GM12875 (cell line): ENCODE data around the gene TMEM221.

Source experiments
- H3K4me3 ChIP-seq: one replicate; pipeline ENCODE4 v1.5.1; 2011; ENCODE audit warnings: low read depth, low read length, control low read depth
- CTCF ChIP-seq: IDR thresholded peaks from 2 replicates; pipeline ENCODE4 v1.5.1; 2011; ENCODE audit warnings: low read depth, mild to moderate bottlenecking, control low read depth, inconsistent platforms, low read length, moderate library complexity, borderline replicate concordance; ENCODE audit not compliant: insufficient read depth

TMEM221 gene

GRCh38 chr19:17466487-17466850 is 18.0 kb upstream of the TMEM221 start:
- TF ChIP-seq CTCF = no peak
- H3K4me3 ChIP-seq = no peak overlapping the region

GRCh38 chr19:17460372-17461230 is 12.1 kb upstream of the TMEM221 start, which contains the start of gene NXNL1:
NXNL1 (minus strand) TSS chr19:17460926; CDS start chr19:17460869, 57 bp downstream.
- no peak within 1 kb of the TSS for H3K4me3 ChIP-seq
- TF ChIP-seq CTCF = no peak

GRCh38 chr19:17458970-17459369 is 10.5 kb upstream of the TMEM221 start:
- no peak for TF ChIP-seq CTCF
- H3K4me3 ChIP-seq = no peak overlapping the region

GRCh38 chr19:17457616-17458015 is 9.1 kb upstream of the TMEM221 start:
- no peak for TF ChIP-seq CTCF

GRCh38 chr19:17456127-17456526 is 7.7 kb upstream of the TMEM221 start:
- no peak overlapping the region for H3K4me3 ChIP-seq
- TF ChIP-seq CTCF = no peak

More at GRCh38 chr19:17457616-17458015, 9.1 kb upstream of the TMEM221 start:
- no peak overlapping the region for H3K4me3 ChIP-seq

GRCh38 chr19:17455308-17456123 is 7.0 kb upstream of the TMEM221 start:
- TF ChIP-seq CTCF = no peak

More at GRCh38 chr19:17455308-17456123, 7.0 kb upstream of the TMEM221 start:
- no peak overlapping the region for H3K4me3 ChIP-seq
